GM12878 (cell line): Measurements from ENCODE around the gene NSD2. TPM values are rescaled to one million over a fixed set of nuclear protein-coding genes. Genes with fewer than 3 reads are reported as not detected.

Experiments used
- ATAC-seq: fragments of 200-7000 bp; cut with Tn5 transposase; 3 replicates; pipeline ENCODE4 v1.9.1; 2020; ENCODE audit warnings: mild to moderate bottlenecking, moderate library complexity
- BruUV-seq: library from RNA; stranded (reverse); fragments of 400-500 nt; replicated peaks from 2 replicates; lab custom pipeline; 2021; lab: Mats Ljungman, UMichigan
- CTCF ChIA-PET: fragments of 300-600 bp; sonication (Branson Sonifier 250); formaldehyde crosslinking; extraction: SDS; loops from one replicate; lab custom pipeline; 2021; ENCODE audit warnings: inconsistent platforms; lab: Yijun Ruan, JAX
- POLR2A ChIA-PET: fragments of 350-600 bp; formaldehyde crosslinking; extraction: SDS; loops from one replicate; lab custom pipeline; 2021; ENCODE audit warnings: inconsistent platforms; lab: Charles Lee
- RAD21 ChIA-PET: fragments of 300-600 bp; sonication (Branson Sonifier 250); formaldehyde crosslinking; loops from one replicate; lab custom pipeline; 2023; ENCODE audit warnings: antibody characterized with exemption; ENCODE audit not compliant: unreplicated experiment; lab: Charles Lee
- SMC1A ChIA-PET: fragments of 300-600 bp; sonication (Branson Sonifier 250); formaldehyde crosslinking; loops from one replicate; lab custom pipeline; 2023; ENCODE audit not compliant: unreplicated experiment, uncharacterized antibody; lab: Charles Lee
- DNase-seq: peaks from one replicate; pipeline ENCODE4 v3.0.0-alpha.2; 2011; ENCODE audit warnings: low read depth, low spot score
- FAIRE-seq: peaks from 3 replicates; lab custom pipeline; 2011; peaks lifted over from hg19 to GRCh38; lab: Jason Lieb, UNC
- H2AFZ ChIP-seq: 2 replicates; pipeline ENCODE4 v1.6.0; 2011; ENCODE audit warnings: low read depth, low read length, control low read depth; ENCODE audit not compliant: control insufficient read depth
- H3K27ac ChIP-seq: 2 replicates; pipeline ENCODE4 v1.5.1; 2011; ENCODE audit warnings: control low read depth; ENCODE audit not compliant: control insufficient read depth, insufficient read depth
- H3K27me3 ChIP-seq, 2 experiments: replicated peaks in 1 of 2; 2 replicates each; pipeline versions ENCODE4 v1.6.0 to v1.6.1; 2011; ENCODE audit warnings: low read length in 1 of 2; ENCODE audit not compliant: control insufficient read depth in 2 of 2, insufficient read depth in 2 of 2
- H3K36me3 ChIP-seq, 2 experiments: 2 replicates each; pipeline ENCODE4 v1.5.1; 2011; ENCODE audit warnings: low read length in 1 of 2; ENCODE audit not compliant: control insufficient read depth in 2 of 2, insufficient read depth in 2 of 2
- H3K4me1 ChIP-seq: 2 replicates; pipeline ENCODE4 v1.6.1; 2011; ENCODE audit warnings: mild to moderate bottlenecking, low read length, moderate library complexity, mixed read lengths; ENCODE audit not compliant: control insufficient read depth, insufficient read depth
- H3K4me2 ChIP-seq: 2 replicates; pipeline ENCODE4 v1.6.0; 2011; ENCODE audit warnings: control low read depth; ENCODE audit not compliant: control insufficient read depth, insufficient read depth
- H3K4me3 ChIP-seq: fragments of 200-600 bp; sonication (generic); 2 replicates; pipeline ENCODE4 v1.5.1; 2016
- H3K79me2 ChIP-seq: 2 replicates; pipeline ENCODE4 v1.6.0; 2011; ENCODE audit warnings: low read length; ENCODE audit not compliant: control insufficient read depth, insufficient read depth
- H3K9ac ChIP-seq: 2 replicates; pipeline ENCODE4 v1.8.0; 2011; ENCODE audit warnings: low read length, control low read depth, mixed read lengths; ENCODE audit not compliant: control insufficient read depth, insufficient read depth
- H3K9me3 ChIP-seq: replicated peaks from 3 replicates; pipeline ENCODE4 v1.5.1; 2011; ENCODE audit warnings: mild to moderate bottlenecking, low read length; ENCODE audit not compliant: control insufficient read depth, insufficient read depth
- H4K20me1 ChIP-seq: 2 replicates; pipeline ENCODE4 v1.6.0; 2011; ENCODE audit not compliant: control insufficient read depth, insufficient read depth
- E2F4 ChIP-seq: IDR thresholded peaks from 2 replicates; pipeline ENCODE4 v1.6.1; 2012; ENCODE audit warnings: low read depth, low read length, improper control_type of control experiment
- IRF4 ChIP-seq: IDR thresholded peaks from 2 replicates; pipeline ENCODE4 v1.6.1; 2011; ENCODE audit warnings: low read depth, low read length
- JUNB ChIP-seq: IDR thresholded peaks from 2 replicates; pipeline ENCODE4 v1.6.1; 2016; ENCODE audit warnings: antibody characterized with exemption, mild to moderate bottlenecking
- JUND ChIP-seq: IDR thresholded peaks from 2 replicates; pipeline ENCODE4 v1.6.1; 2012; ENCODE audit warnings: low read depth, mild to moderate bottlenecking, low read length, improper control_type of control experiment, moderate library complexity
- SP1 ChIP-seq: IDR thresholded peaks from one replicate; pipeline ENCODE4 v1.6.1; 2011; ENCODE audit warnings: low read depth, low read length
- SUZ12 ChIP-seq: fragments of 200-600 bp; sonication (generic); IDR thresholded peaks from one replicate; pipeline ENCODE4 v1.6.1; 2018; ENCODE audit warnings: antibody characterized with exemption, mild to moderate bottlenecking; ENCODE audit not compliant: unreplicated experiment
- WRNIP1 ChIP-seq: IDR thresholded peaks from 2 replicates; pipeline ENCODE4 v1.6.1; 2011; ENCODE audit warnings: low read depth, low read length, improper control_type of control experiment, borderline replicate concordance
- ZNF217 ChIP-seq: fragments of 450-650 bp; IDR thresholded peaks from 2 replicates; pipeline ENCODE4 v1.6.1; 2017; ENCODE audit warnings: antibody characterized with exemption, mild to moderate bottlenecking
- ZZZ3 ChIP-seq: IDR thresholded peaks from 2 replicates; pipeline ENCODE4 v1.6.1; 2011; ENCODE audit warnings: low read depth; ENCODE audit not compliant: control insufficient read depth, insufficient read length
- WGBS: methylation state at CpG from one replicate; pipeline ENCODE4 v1.1.6; 2016; ENCODE audit warnings: low lambda C conversion rate; ENCODE audit not compliant: insufficient replicate concordance, insufficient coverage; ENCODE audit errors: missing lambda C conversion rate; 5-methylcytosine and 5-hydroxymethylcytosine counted together
- in situ Hi-C: fragments of 300-500 bp; cut with MboI; formaldehyde crosslinking; loops from 9 replicates; pipeline ENCODE4 v1.14.3; 2018; ENCODE audit warnings: mixed read lengths
- intact Hi-C: fragments of 100-400 bp; cut with micrococcal nuclease; formaldehyde crosslinking; loops from one replicate; pipeline ENCODE4 v1.14.2; 2022; ENCODE audit not compliant: unreplicated experiment
- polyA plus RNA-seq, 11 experiments: library from polyadenylated mRNA; depleted of rRNA in 4 of 11; unstranded in 6 of 11; stranded (reverse) in 5 of 11; fragments of >200 nt; fragmentation: Nextera tagmentation in 4 of 11; fragmentation: Illumina TruSeq in 1 of 11; extraction: Ambion mirVana in 4 of 11; extraction: Trizol in 1 of 11; gene quantifications; 1 replicate in 1 of 11; 2 replicates in 10 of 11; pipeline versions ENCODE4 v1.2.1 to v1.2.3, GENCODE V29; 2011 to 2016; ENCODE audit warnings: inconsistent platforms in 2 of 11, missing spikeins in 2 of 11, low read depth in 1 of 11
- total RNA-seq, 4 experiments: library from RNA; depleted of rRNA in 3 of 4; stranded (reverse); fragments of >200 nt in 3 of 4; fragmentation: Illumina TruSeq in 1 of 4; extraction: Trizol in 1 of 4; gene quantifications; 2 replicates each; pipeline versions ENCODE4 v1.2.1 to v1.2.3, GENCODE V29; 2013 to 2021

Gene NSD2
- total and polyA plus RNA-seq, 10 of the 15 experiments (the other 5 are each of a cell fraction or from before 2014, with no cell fraction given): 8.6 to 139 (median 67.2) TPM

GRCh38 chr4:1900624-1901023 is 29.4 kb downstream of the NSD2 start:
- ChIA-PET CTCF (interaction anchor here (0.6 to 4.5 kb wide), 22 partner anchors 9 to 205 kb away, joined by 3 to 38 read pairs (median 10); no protein-coding TSS in a partner anchor), POLR2A (interaction anchor here (0.8 to 1.4 kb wide), 2 partner anchors 43 to 148 kb away, joined by 4 read pairs; no protein-coding TSS in a partner anchor), SMC1A (interaction anchor here (0.9 to 4.0 kb wide), 12 partner anchors 8 to 207 kb away, joined by 3 to 25 read pairs (median 6); no protein-coding TSS in a partner anchor), RAD21 (interaction anchor here (1.1 to 2.4 kb wide), 6 partner anchors 26 to 156 kb away, joined by 3 to 16 read pairs (median 4); partner anchors contain the start of gene LETM1)
- no peak overlapping the region for H3K4me2 ChIP-seq
- 94% methylated on average over 16 of the region's 16 CpGs for WGBS
- no peak for FAIRE-seq
- H3K9ac ChIP-seq: no peak overlapping the region
- no peak overlapping the region for H3K4me3 ChIP-seq
- H3K4me1 ChIP-seq: peaks cover 6% of the 10 kb centered on the region
- H3K27ac ChIP-seq: no peak overlapping the region
- no peak overlapping the region for H2AFZ ChIP-seq
- peaks cover 8% of the 10 kb centered on the region; the same call in 1 of the 2 replicates for H4K20me1 ChIP-seq
- intact Hi-C loops: no loop called here
- H3K27me3 ChIP-seq: no peaks in the 10 kb centered on the region
- H3K36me3 ChIP-seq: peaks cover 26 to 34% of the 10 kb centered on the region in 2 experiments
- in situ Hi-C loops: no loop called here
- peaks cover 64% of the 10 kb centered on the region for H3K79me2 ChIP-seq
- no peaks in the 10 kb centered on the region for H3K9me3 ChIP-seq
- TF ChIP-seq SUZ12 (no peak), JUNB (no peak), IRF4 (no peak), WRNIP1 (no peak), ZNF217 (no peak), SP1 (no peak), JUND (no peak), E2F4 (no peak), ZZZ3 (no peak)
- DNase-seq: no peak
- BruUV-seq: TSS peak; percentile 79
- no peak for ATAC-seq
